Stimulated activated CD8-positive, alpha-beta memory T cell treated with anti-CD3 and anti-CD28 coated beads, Interleukin-15, amount 100 ng/mL, for 1 hour (primary cell): Measurements from ENCODE around the gene CAPN11.
"Not testable (repeated sequence)": the region's sequence is repeated elsewhere in the genome, so short reads cannot be mapped to it uniquely, and the experiment has no call there.

Experiments
- DNase-seq: peaks from one replicate; pipeline ENCODE4 v3.0.0-alpha.2; 2020; ENCODE audit warnings: low read depth

Gene CAPN11

GRCh38 chr6:44228433-44228832 is 69.8 kb downstream of the CAPN11 start:
- DNase-seq: no peak

DNA sequence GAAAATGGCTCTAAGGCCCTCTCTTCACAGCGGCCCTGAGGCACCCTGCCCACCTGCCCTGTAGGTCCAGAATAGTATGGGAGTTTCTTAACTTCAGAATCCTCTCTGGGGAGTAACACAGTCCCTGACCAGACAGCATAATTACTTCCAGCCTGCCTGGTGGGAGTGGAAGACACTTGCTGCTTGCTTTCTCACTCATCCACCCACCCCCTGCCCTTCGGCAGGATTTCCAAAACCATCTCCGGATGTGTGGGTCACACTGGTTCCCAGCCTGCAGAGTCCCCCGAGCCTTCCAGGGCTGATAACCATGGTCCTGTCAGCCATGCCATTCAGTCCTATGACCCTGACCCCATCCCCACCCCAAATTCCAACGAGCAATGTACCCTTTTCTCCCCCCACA is 70.2 kb downstream of the CAPN11 start:
- DNase-seq: no peak

DNA sequence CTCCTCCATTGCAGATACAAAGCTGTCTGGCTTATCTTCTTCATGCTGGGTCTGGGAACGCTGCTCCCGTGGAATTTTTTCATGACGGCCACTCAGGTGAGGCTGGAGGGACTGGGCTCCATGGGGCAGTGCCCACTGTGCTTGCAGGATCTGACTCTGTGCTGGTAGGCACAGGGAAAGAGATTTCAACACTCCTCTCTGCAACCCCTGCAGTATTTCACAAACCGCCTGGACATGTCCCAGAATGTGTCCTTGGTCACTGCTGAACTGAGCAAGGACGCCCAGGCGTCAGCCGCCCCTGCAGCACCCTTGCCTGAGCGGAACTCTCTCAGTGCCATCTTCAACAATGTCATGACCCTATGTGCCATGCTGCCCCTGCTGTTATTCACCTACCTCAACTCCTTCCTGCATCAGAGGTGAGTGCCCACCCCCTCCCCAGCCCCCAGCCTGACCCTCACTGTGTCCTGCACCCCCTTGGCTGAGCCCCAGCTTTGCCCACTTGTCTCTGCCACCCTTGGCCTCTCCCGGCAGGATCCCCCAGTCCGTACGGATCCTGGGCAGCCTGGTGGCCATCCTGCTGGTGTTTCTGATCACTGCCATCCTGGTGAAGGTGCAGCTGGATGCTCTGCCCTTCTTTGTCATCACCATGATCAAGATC is 70.9 kb downstream of the CAPN11 start:
- no peak for DNase-seq

- no peak for DNase-seq
Measured at GRCh38 chr6:44230034-44230675, 71.5 kb downstream of the CAPN11 start.

DNA sequence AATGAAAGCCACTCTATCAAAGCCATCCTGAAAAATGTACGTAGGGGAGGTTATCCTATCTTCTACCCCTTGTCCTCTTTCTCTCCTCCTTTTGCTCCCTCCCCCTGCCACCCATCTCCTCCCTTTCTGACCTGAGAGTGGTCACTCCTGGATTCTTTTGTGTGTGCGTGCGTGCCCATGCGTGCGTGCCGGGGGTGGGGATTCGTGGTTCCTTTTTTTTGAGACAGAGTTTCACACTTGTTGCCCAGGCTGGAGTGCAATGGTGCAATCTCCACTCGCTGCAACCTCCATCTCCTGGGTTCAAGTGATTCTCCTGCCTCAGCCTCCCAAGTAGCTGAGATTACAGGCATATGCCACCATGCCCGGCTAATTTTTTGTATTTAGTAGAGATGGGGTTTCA is 72.8 kb downstream of the CAPN11 start:
- not testable (repeated sequence) for DNase-seq

DNA sequence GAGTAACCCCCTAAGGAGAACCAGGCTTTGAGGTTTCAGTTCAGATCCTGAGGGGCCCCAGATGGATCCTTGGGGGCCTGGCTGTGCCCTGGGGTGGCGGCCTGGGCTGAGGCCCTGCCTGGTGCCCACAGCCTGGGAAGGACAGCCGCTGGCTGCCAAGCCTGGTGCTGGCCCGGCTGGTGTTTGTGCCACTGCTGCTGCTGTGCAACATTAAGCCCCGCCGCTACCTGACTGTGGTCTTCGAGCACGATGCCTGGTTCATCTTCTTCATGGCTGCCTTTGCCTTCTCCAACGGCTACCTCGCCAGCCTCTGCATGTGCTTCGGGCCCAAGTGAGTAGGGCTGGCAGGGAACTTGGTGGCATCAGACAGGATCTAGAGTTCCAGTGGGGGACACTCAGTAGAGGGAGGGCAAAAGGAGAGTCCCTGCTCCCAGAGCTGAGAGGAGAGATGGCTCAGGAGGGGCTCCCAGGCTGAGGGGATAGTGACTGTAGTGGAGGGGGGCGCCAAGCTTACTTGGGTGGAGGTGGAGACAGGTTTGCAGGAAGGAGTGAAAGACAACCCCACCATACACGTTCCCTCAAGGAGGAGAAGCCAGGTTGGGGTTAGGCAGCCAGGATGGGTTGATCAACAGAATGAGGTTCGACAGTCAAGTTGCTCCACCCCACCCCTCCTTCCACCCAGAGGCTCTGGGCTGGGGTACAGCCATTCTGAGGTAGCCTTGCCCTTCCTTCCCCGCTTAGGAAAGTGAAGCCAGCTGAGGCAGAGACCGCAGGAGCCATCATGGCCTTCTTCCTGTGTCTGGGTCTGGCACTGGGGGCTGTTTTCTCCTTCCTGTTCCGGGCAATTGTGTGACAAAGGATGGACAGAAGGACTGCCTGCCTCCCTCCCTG is 74.3 kb downstream of the CAPN11 start:
- DNase-seq: no peak

DNA sequence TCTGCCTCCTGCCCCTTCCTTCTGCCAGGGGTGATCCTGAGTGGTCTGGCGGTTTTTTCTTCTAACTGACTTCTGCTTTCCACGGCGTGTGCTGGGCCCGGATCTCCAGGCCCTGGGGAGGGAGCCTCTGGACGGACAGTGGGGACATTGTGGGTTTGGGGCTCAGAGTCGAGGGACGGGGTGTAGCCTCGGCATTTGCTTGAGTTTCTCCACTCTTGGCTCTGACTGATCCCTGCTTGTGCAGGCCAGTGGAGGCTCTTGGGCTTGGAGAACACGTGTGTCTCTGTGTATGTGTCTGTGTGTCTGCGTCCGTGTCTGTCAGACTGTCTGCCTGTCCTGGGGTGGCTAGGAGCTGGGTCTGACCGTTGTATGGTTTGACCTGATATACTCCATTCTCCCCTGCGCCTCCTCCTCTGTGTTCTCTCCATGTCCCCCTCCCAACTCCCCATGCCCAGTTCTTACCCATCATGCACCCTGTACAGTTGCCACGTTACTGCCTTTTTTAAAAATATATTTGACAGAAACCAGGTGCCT is 75.0 kb downstream of the CAPN11 start:
- no peak for DNase-seq
